Glomerular visceral epithelial cell (primary cell): ENCODE results near the gene SRPRA.
"Not testable (repeated sequence)": the region's sequence is repeated elsewhere in the genome, so short reads cannot be mapped to it uniquely, and the experiment has no call there.

ENCODE experiments used
- DNase-seq: peaks from one replicate; pipeline ENCODE4 v3.0.0-alpha.2; 2016; ENCODE audit errors: extremely low spot score

Gene SRPRA, protein sequence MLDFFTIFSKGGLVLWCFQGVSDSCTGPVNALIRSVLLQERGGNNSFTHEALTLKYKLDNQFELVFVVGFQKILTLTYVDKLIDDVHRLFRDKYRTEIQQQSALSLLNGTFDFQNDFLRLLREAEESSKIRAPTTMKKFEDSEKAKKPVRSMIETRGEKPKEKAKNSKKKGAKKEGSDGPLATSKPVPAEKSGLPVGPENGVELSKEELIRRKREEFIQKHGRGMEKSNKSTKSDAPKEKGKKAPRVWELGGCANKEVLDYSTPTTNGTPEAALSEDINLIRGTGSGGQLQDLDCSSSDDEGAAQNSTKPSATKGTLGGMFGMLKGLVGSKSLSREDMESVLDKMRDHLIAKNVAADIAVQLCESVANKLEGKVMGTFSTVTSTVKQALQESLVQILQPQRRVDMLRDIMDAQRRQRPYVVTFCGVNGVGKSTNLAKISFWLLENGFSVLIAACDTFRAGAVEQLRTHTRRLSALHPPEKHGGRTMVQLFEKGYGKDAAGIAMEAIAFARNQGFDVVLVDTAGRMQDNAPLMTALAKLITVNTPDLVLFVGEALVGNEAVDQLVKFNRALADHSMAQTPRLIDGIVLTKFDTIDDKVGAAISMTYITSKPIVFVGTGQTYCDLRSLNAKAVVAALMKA

DNA sequence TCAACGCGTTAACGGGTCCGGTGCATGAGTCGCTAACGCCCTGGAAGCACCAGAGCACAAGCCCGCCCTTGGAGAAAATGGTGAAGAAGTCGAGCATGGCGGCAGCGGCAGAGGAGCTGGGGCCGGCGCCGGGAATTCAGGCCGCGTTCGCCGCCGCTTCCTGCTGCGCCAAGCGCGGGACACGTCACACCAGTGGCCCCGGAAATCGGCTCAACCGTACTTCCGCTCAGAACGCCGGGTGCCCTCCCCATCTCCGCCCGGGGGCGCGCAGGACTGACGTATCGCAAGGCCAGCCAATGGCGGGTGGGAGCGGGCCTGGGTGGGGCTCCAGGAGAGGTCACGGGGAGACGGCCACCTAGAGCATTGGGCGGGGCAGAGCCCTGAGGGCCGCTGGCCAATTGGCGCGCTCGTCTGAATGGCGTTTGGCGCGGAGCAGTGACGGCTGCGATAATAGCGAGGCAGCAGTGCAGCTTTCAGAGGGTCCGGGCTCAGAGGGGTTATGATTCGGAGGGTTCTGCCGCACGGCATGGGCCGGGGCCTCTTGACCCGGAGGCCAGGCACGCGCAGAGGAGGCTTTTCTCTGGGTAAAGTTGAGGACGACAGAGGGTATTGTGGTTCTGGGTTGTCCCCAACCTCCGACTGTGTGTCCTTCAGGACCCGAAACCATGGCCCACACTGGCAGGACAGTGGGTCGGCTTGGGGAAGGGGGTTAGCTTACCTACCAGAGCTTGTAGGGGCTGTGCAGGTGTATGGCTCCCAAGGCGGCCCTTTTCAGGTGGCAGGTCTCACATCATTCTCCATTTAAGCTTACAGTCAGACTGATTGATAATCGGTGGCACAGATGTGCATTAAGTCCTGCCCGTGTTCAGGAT, at the start of gene SRPRA, which contains the start of gene FOXRED1:
Gene SRPRA (minus strand): TSS at position 188 of the 872 bp plus-strand sequence. CDS start 91 bp downstream, at position 97.
Gene FOXRED1 (plus strand): TSS at position 447 of the 872 bp plus-strand sequence. CDS start 53 bp downstream, at position 500.
- DNase-seq, result peak; percentile 99

- peak; percentile 81 for DNase-seq
These were observed 49.3 kb upstream of the SRPRA start for GRCh38 chr11:126317756-126318573.

- DNase-seq, result no peak
These were observed 48.7 kb upstream of the SRPRA start for GRCh38 chr11:126317432-126317755.

GRCh38 chr11:126313826-126314225, 45.1 kb upstream of the SRPRA start:
- no peak for DNase-seq

GRCh38 chr11:126312961-126313360, 44.3 kb upstream of the SRPRA start:
- no peak for DNase-seq

GRCh38 chr11:126311401-126312291, 43.0 kb upstream of the SRPRA start:
- no peak for DNase-seq

GRCh38 chr11:126310992-126311310, 42.3 kb upstream of the SRPRA start:
- DNase-seq, result no peak

GRCh38 chr11:126310200-126310991, 41.7 kb upstream of the SRPRA start:
- peak; percentile 71 for DNase-seq

GRCh38 chr11:126308771-126309170, 40.1 kb upstream of the SRPRA start:
- DNase-seq, result not testable (repeated sequence)

GRCh38 chr11:126308271-126308671, 39.6 kb upstream of the SRPRA start:
- no peak for DNase-seq

- DNase-seq, result peak; percentile 24
These were observed 39.0 kb upstream of the SRPRA start for GRCh38 chr11:126307706-126308105.

DNA sequence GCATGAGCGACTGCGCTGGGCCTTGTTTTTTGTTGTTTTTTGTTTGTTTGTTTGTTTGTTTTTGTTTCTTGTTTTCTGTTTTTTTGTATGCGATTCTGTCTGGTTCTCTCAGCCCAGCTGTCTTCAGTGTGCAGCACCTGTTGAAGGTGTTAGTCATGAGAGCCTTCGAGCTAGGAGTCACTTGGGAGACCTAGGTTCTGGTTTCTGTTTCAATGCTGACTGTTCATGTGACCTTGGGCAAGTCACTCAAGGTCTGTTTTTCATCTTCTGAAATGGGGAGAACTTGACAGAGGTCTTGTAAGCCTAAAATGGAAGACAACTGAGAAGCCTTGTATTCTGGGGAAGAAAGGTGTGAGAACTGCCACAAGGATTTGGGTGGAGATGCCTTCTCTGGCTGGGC, 37.0 kb upstream of the SRPRA start:
- no peak for DNase-seq

DNA sequence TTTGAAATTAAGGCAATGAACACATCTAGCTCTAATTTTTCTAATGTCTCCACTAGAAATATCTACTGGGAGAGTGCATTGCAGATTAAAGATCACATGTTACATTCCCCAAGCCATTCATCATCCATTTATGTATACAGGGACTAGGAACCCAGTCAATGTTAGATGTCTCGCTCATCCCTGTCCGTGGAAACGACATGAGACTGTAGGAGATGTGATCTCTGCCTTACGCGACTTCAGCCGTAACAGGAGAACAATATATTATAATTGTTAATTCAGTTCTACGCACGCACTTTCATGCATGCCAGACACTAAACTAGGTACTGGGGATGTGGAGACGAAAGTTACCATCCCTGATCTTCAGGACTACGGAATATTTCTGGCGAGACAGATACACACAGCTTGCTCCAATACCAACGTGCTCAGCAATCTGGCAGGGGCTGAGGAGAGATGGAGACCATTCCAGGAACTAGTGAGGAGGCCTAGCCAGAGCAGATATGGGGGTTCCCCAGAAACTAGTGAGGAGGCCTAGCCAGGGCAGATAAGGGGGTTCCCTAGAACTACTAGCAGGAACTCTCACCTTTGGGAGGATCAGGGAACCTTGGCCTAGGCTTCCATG, 35.9 kb upstream of the SRPRA start:
- no peak for DNase-seq

GRCh38 chr11:126303623-126304456, 35.1 kb upstream of the SRPRA start, which contains the start of gene DCPS:
TSS of gene DCPS (plus strand) at chr11:126304060. CDS start at chr11:126304081, 21 bp downstream.
- DNase-seq, result peak; percentile 89

GRCh38 chr11:126297004-126297403, 28.3 kb upstream of the SRPRA start:
- DNase-seq, result no peak

DNA sequence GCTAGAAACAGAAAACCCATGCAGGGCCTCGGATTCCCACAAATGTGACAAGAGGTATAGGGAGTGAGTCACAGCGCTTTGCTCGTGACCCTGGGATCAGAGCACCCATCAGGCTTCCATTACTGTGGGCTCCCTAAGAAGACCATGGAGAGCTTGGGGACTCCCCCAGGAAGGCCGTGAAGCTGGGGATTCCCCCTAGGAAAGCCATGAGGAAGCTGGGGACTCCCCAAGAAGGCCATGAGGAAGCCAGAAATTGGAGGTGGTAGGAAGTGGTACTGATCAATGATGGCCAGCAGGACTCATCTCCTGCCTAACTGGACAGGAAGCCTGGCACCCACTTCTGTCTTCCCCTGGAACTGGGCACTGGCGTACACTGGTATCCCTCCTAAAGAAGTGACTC, 25.0 kb upstream of the SRPRA start:
- DNase-seq, result no peak

- DNase-seq, result no peak
These were observed 22.2 kb upstream of the SRPRA start for GRCh38 chr11:126290887-126291286.

GRCh38 chr11:126288237-126288636, 19.5 kb upstream of the SRPRA start:
- DNase-seq, result no peak
